ENCODE measurements around the gene PIP5K1C.

The PIP5K1C gene

DNA sequence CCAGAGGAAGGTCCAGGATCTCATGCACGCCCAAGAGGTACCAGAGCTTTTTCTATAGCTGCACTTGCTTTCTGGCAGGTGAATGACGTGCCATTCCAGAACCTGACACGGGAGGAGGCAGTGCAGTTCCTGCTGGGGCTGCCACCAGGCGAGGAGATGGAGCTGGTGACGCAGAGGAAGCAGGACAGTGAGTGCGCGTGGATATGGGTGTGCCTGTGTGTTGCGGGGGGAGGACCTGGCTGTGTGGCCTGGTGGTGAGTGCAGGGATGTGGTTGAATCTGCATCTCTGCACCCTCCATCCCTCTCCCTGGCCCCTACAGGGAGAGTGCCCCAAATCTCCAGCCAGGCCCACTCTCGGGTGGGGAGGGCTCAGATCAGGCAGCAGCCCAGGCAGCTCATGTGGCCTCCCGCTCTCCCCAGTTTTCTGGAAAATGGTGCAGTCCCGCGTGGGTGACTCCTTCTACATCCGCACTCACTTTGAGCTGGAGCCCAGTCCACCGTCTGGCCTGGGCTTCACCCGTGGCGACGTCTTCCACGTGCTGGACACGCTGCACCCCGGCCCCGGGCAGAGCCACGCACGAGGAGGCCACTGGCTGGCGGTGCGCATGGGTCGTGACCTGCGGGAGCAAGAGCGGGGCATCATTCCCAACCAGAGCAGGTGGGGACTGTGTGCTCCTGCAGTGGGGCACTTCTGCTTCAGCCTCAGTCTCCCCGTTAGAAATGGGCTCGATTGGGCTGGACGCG, 38.4 kb upstream of the PIP5K1C start:
- H3K4me3 ChIP-seq (replicated peaks in 1 of 2; ENCODE audit: low read depth in 2 of 2, low read length in 2 of 2), result no peak overlapping the region
- no peak for DNase-seq (ENCODE audit: low read depth in 2 of 2)
- TF ChIP-seq, protein P1, sequence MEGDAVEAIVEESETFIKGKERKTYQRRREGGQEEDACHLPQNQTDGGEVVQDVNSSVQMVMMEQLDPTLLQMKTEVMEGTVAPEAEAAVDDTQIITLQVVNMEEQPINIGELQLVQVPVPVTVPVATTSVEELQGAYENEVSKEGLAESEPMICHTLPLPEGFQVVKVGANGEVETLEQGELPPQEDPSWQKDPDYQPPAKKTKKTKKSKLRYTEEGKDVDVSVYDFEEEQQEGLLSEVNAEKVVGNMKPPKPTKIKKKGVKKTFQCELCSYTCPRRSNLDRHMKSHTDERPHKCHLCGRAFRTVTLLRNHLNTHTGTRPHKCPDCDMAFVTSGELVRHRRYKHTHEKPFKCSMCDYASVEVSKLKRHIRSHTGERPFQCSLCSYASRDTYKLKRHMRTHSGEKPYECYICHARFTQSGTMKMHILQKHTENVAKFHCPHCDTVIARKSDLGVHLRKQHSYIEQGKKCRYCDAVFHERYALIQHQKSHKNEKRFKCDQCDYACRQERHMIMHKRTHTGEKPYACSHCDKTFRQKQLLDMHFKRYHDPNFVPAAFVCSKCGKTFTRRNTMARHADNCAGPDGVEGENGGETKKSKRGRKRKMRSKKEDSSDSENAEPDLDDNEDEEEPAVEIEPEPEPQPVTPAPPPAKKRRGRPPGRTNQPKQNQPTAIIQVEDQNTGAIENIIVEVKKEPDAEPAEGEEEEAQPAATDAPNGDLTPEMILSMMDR (IDR thresholded peaks at IDR 0.05; ENCODE audit: low read depth, low read length), result no peak

DNA sequence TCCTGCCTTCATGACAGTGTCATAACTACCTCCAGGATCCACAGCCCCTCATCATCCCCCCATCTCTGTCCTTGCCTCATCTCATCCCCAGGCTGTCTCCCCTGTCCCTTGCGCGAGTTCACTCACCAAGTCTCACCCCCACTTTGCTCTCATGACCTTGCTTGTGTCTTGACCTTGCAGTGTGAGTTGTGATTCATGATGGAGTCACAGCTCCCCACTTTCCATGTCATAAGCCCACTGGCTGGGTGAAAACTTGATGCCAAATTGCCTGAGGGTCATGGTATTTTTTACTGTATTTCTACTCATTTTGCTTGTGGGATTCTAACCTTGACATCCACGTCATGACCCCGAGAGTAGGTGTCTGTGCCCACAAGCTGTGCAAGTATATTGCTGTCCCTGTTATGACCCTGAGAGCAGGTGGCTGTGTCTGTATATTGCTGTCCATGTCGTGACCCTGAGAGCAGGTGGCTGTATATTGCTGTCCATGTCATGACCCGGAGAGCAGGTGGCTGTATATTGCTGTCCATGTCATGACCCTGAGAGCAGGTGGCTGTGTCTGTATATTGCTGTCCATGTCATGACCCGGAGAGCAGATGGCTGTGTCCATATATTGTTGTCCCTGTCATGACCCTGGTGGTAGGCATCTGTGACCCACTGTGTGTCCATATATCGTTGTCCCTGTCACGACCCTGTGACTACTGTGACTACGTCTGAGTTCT, 37.4 kb upstream of the PIP5K1C start:
- DNase-seq (ENCODE audit: low read depth in 2 of 2), result no peak
- TF ChIP-seq, protein P1 (IDR thresholded peaks at IDR 0.05; ENCODE audit: low read depth, low read length), result no peak
- H3K4me3 ChIP-seq (replicated peaks in 1 of 2; ENCODE audit: low read depth in 2 of 2, low read length in 2 of 2), result no peak overlapping the region

DNA sequence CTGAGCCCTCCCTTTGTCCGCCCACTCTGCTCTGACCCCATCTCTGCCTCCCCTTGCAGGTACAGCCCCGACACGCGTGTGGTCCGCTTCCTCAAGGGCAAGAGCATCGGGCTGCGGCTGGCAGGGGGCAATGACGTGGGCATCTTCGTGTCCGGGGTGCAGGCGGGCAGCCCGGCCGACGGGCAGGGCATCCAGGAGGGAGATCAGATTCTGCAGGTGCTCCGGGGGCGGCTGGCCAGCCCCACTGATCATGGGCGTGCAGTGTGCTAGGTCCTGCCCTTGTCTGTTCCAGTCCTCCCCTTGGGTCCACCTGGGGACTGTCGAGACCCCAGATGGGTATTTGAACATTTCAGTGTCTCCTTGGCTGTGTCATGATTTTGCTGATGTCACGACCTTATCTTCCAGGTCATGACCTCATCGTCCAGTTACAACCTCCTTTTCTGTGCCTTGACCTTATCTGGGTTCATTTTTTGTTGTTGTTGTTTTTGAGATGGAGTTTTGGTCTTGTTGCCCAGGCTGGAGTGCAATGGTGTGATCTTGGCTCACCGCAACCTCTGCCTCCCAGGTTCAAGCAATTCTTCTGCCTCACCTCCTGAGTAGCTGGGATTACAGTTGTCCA, 35.9 kb upstream of the PIP5K1C start:
- no peak for DNase-seq (ENCODE audit: low read depth in 2 of 2)
- no peak overlapping the region for H3K4me3 ChIP-seq (replicated peaks in 1 of 2; ENCODE audit: low read depth in 2 of 2, low read length in 2 of 2)
- TF ChIP-seq, protein P1 (IDR thresholded peaks at IDR 0.05; ENCODE audit: low read depth, low read length), result no peak

DNA sequence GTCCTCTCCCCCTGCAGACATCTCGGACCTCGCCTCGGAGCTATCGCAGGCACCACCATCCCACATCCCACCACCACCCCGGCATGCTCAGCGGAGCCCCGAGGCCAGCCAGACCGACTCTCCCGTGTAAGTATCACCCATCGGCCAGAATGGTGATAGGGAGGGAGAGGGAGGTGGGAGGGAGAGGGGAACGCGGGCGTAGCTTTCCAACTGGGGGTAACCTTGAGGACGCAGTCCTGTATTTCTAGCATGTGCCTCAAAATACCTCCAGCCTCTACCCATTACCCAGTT, 34.0 kb upstream of the PIP5K1C start:
- TF ChIP-seq, protein P1 (IDR thresholded peaks at IDR 0.05; ENCODE audit: low read depth, low read length), result no peak
- DNase-seq (ENCODE audit: low read depth in 2 of 2), result no peak
- H3K4me3 ChIP-seq (replicated peaks in 1 of 2; ENCODE audit: low read depth in 2 of 2, low read length in 2 of 2), result no peak overlapping the region

DNA sequence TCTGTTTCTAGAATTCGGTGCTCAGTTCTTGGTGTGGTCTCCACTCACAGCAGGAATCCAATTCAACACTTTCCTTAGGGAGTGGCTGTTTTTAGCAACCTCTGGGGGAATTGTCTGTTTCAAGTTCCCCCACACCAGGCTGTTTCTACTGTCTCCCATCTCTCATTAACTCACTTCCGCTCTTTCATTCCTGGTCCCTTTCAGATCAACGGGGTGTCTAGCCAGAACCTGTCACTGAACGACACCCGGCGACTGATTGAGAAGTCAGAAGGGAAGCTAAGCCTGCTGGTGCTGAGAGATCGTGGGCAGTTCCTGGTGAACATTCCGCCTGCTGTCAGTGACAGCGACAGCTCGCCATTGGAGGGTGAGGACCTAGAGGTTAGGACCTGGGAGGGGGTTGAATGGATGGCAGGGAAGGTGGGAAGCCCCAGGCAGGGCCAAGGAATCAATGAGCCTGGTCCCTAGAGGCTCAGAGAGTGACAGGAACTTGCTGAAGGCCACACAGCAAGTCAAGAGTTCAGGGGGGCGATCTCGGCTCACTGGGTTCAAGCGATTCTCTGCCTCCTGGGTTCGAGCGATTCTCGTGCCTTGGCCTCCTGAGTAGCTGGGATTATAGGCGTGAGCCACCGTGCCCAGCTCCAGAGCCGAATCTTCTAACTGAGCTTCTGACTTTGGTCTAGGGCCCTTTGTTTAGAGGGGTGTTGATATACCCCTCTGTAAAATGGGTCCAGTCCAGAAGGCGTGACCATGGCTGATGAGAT, 33.5 kb upstream of the PIP5K1C start:
- no peak for DNase-seq (ENCODE audit: low read depth in 2 of 2)
- no peak overlapping the region for H3K4me3 ChIP-seq (replicated peaks in 1 of 2; ENCODE audit: low read depth in 2 of 2, low read length in 2 of 2)
- TF ChIP-seq, protein P1 (IDR thresholded peaks at IDR 0.05; ENCODE audit: low read depth, low read length), result no peak

DNA sequence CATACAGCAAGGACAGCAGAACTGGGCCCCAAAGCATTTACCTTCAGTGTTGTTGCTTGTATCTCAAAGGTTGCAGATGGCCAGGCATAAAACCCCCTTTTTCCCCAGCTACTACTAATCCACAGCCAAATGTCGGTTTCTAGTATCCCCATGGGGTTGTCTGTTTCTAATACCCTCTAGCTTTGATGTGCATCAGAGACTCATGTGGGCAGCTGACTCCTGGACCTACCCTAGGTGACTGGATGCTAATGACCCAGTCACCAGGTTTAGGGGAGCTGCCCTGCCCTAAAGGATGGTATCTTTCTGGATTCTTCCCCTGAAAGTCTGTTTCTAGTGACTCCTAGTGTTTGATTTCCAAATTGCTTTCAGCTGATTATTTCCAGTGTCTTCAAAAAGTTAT, 31.8 kb upstream of the PIP5K1C start:
- no peak for DNase-seq (ENCODE audit: low read depth in 2 of 2)
- TF ChIP-seq, protein P1 (IDR thresholded peaks at IDR 0.05; ENCODE audit: low read depth, low read length), result no peak
- no peak overlapping the region for H3K4me3 ChIP-seq (replicated peaks in 1 of 2; ENCODE audit: low read depth in 2 of 2, low read length in 2 of 2)

Data from cardiac fibroblast (primary cell).